HG02973 (cell line): ENCODE results near the gene SRP72.
A peak's percentile ranks its signal among the peaks of the same experiment; 100 is the strongest.

Experiments
- ATAC-seq: cut with Tn5 transposase; IDR thresholded peaks from one replicate; pipeline ENCODE4 v1.9.1; 2021; ENCODE audit warnings: moderate library complexity; ENCODE audit not compliant: unreplicated experiment

Gene SRP72

DNA sequence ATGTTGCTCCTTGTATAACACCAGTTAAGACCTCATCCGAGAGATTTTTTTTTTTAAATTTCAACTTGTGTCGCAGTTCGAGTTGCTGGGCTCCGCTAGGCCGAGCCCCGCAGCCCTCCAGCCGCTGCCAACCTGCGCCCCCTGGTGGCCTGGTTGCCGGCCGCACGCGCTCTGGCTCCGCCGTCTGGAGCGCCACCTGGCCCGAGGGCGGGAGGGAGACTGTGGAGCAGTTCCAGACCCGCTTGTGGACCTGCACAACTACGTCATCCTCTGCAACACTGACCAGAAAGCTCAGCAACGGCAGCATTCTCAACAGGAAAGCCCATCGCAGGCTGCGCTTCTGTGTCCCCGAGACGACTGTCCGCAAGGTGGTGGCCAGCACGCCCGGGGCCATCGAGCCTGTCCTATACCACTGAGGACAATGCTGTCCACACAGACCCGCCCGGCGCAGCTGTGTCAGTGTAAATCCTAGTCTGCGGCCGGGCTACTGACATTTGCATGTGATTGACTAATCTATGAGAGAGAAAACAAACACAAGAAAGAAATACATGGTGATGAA, 77.2 kb downstream of the SRP72 start:
- peak; percentile 97 for ATAC-seq

DNA sequence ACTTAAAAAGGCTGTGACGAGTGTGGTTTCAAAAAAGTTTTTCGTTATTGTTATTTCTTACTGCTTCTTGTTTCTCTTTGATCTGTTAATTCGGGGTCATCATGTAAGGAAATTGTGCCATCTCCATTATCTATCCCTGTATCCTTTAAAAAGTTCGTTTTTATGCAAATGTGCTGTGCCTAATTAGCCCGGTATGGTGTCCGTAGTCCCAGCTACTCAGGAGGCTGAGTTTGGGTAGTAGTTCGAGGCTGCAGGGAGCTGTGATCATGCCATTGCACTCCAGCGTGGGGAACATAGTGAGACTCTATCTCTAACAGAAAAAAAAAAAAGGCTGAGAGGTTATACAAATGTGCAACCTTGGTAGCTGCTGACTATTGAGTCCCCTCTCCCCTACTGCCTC, 83.2 kb downstream of the SRP72 start:
- ATAC-seq, result no peak

DNA sequence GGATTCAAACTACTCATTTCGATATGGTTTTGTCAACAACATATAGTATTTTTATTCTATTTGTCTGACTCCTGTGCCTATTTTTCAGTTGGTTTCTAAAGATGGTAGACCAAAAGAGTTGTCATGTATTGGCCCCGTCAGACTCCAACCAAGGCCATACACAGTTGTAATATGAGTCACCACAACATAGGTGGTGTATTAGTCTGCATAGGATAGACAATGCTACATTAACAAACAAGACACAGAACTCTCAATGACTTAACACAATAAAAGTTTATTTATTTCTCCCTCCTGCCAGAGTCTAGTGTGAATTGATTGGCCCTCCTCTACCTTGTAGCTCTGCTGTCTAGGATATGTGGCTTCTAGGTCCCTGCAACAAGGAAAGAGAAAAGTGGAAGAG, 84.1 kb downstream of the SRP72 start:
- no peak for ATAC-seq

DNA sequence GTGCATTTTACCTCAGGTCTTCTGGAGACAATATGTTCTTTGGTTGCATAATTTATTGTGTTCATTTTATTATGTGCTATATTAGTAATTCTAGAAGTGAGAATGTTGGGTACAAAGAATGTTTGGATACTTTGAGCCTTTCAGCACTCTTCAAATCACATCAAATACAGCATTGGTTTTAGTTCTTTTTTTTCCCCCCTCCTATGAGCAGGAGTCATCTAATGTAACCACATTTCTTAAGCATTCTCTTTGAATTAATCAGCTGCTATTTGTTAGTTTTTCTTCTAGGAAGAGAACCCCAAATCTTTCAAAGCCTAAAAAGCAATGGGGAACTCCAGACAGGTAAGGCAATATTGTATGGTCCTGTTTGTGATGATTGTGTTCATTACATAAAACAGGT, 84.9 kb downstream of the SRP72 start:
- no peak for ATAC-seq
